Thyroid gland (tissue), 4 donors: ENCODE data around the gene KBTBD12.

ENCODE experiments used
- CTCF ChIP-seq, 6 experiments: fragments of 200-600 bp in 3 of 6; fragments of 450-650 bp in 3 of 6; sonication (generic) in 3 of 6; IDR thresholded peaks; one replicate each; pipeline ENCODE4 v1.5.1; 2016 to 2019; ENCODE audit warnings: antibody characterized with exemption in 6 of 6, mild to moderate bottlenecking in 2 of 6, inconsistent platforms in 1 of 6, moderate library complexity in 1 of 6
- POLR2A ChIP-seq, 2 donors: fragments of 450-650 bp; IDR thresholded peaks; one replicate each; pipeline ENCODE4 v1.6.1; 2017; ENCODE audit warnings: antibody characterized with exemption in 2 of 2, mild to moderate bottlenecking in 2 of 2, moderate library complexity in 1 of 2

- TF ChIP-seq CTCF (IDR thresholded peaks at IDR 0.05) (no peak), POLR2A (IDR thresholded peaks at IDR 0.05) (no peak)
These were observed 36.2 kb downstream of the KBTBD12 start for GRCh38 chr3:127951276-127951675.
